H1 (cell line): ENCODE measurements around the gene MAP7. TPM values are rescaled to one million over a fixed set of nuclear protein-coding genes. Genes with fewer than 3 reads are reported as not detected.

Source experiments
- CHD7 ChIP-seq: fragments of 300-600 bp; sonication (generic); IDR thresholded peaks from 2 replicates; pipeline ENCODE4 v1.7.1; 2012; ENCODE audit warnings: low read length, moderate library complexity, mild to moderate bottlenecking, inconsistent platforms; ENCODE audit not compliant: insufficient replicate concordance
- polyA plus RNA-seq, 7 experiments: library from polyadenylated mRNA; depleted of rRNA in 3 of 7; stranded (reverse) in 5 of 7; unstranded in 2 of 7; fragments of >200 nt in 5 of 7; fragments of 200-250 nt in 2 of 7; gene quantifications; 1 replicate in 5 of 7; 2 replicates in 1 of 7; 4 replicates in 1 of 7; pipeline versions ENCODE4 v1.2.1 to v1.2.3, GENCODE V29; 2011 to 2013; ENCODE audit warnings: missing spikeins in 2 of 7, mixed read lengths in 2 of 7
- total RNA-seq: library from RNA; stranded (reverse); fragmentation: NEBNext Ultra II Directional; extraction: Animal tissue kit (Norgen Biotek cat#: 25700); gene quantifications from 2 replicates; pipeline ENCODE4 v1.2.1, GENCODE V29; 2021

Gene MAP7
- total and polyA plus RNA-seq, 2 of the 8 experiments (the other 6 are each of a cell fraction or from before 2014, with no cell fraction given): 13.5 to 66.9 TPM

GRCh38 chr6:136529710-136530109 lies 20.5 kb downstream of the MAP7 start (continued):
- TF ChIP-seq CHD7: no peak
